IMR-90 (cell line): ENCODE data around the gene CACNA2D3.

Experiments used
- BHLHE40 ChIP-seq: fragments of 150-350 bp; IDR thresholded peaks from 2 replicates; pipeline ENCODE4 v1.6.1; 2016; ENCODE audit warnings: mild to moderate bottlenecking, low read depth, low read length
- CEBPB ChIP-seq: IDR thresholded peaks from 2 replicates; pipeline ENCODE4 v1.6.1; 2012; ENCODE audit warnings: low read depth, low read length, improper control_type of control experiment
- CHD1 ChIP-seq: IDR thresholded peaks from 2 replicates; pipeline ENCODE4 v1.6.1; 2012; ENCODE audit warnings: low read depth, low read length, improper control_type of control experiment
- CTCF ChIP-seq: conservative IDR thresholded peaks from 2 replicates; pipeline ENCODE4 v1.5.1; 2012; ENCODE audit warnings: mild to moderate bottlenecking, low read depth, low read length, improper control_type of control experiment
- ELK1 ChIP-seq: fragments of 150-350 bp; IDR thresholded peaks from 2 replicates; pipeline ENCODE4 v1.6.1; 2016; ENCODE audit warnings: low read depth, mild to moderate bottlenecking, low read length, moderate library complexity, borderline replicate concordance
- MAFK ChIP-seq: IDR thresholded peaks from 2 replicates; pipeline ENCODE4 v1.6.1; 2012; ENCODE audit warnings: low read depth, low read length, improper control_type of control experiment
- MAZ ChIP-seq: IDR thresholded peaks from 2 replicates; pipeline ENCODE4 v1.6.1; 2012; ENCODE audit warnings: low read depth, mild to moderate bottlenecking, low read length, improper control_type of control experiment, moderate library complexity, borderline replicate concordance
- MXI1 ChIP-seq: IDR thresholded peaks from 2 replicates; pipeline ENCODE4 v1.6.1; 2012; ENCODE audit warnings: low read depth, mild to moderate bottlenecking, low read length, moderate library complexity, borderline replicate concordance
- POLR2A ChIP-seq: IDR thresholded peaks from 2 replicates; pipeline ENCODE4 v1.6.1; 2012; ENCODE audit warnings: mild to moderate bottlenecking, low read depth, low read length
- RCOR1 ChIP-seq: IDR thresholded peaks from 2 replicates; pipeline ENCODE4 v1.6.1; 2012; ENCODE audit warnings: mild to moderate bottlenecking, low read length, improper control_type of control experiment; ENCODE audit not compliant: insufficient replicate concordance
- RFX5 ChIP-seq: IDR thresholded peaks from 2 replicates; pipeline ENCODE4 v1.8.0; 2012; ENCODE audit warnings: low read depth, mild to moderate bottlenecking, low read length, moderate library complexity
- SMC3 ChIP-seq: fragments of 150-350 bp; IDR thresholded peaks from 2 replicates; pipeline ENCODE4 v1.6.1; 2016; ENCODE audit warnings: low read depth, mild to moderate bottlenecking, antibody characterized with exemption, low read length, moderate library complexity
- TF ChIP-seq, protein P1 (sequence below): fragments of 150-350 bp; IDR thresholded peaks from 2 replicates; pipeline ENCODE4 v1.6.1; 2017; ENCODE audit warnings: mild to moderate bottlenecking, antibody characterized with exemption, low read length, low read depth

DNA sequence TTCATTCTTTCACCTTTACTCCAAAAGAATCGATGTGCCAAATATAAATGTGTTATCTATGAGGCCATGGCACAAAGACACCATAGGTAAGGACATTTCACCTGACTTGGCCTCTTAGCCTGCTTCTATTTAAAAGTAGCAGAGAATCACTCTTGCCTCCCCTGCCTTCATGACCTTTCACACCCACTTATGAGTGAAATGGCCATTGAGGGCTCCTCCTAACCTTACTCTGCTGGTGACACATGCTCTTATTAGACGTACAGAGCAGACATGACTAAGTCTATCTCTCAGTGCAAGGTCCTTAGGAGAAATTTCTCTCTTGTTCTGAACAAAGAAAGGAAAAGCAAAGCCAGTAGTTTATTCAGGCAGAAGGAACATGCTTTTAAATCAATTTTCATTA lies 654.8 kb downstream of the CACNA2D3 start:
- TF ChIP-seq POLR2A (no peak), CTCF (no peak), CEBPB (no peak), SMC3 (no peak), MXI1 (no peak), RFX5 (no peak), BHLHE40 (no peak), MAFK (no peak), RCOR1 (no peak), MAZ (no peak), CHD1 (no peak), ELK1 (no peak)
- TF ChIP-seq, protein P1, sequence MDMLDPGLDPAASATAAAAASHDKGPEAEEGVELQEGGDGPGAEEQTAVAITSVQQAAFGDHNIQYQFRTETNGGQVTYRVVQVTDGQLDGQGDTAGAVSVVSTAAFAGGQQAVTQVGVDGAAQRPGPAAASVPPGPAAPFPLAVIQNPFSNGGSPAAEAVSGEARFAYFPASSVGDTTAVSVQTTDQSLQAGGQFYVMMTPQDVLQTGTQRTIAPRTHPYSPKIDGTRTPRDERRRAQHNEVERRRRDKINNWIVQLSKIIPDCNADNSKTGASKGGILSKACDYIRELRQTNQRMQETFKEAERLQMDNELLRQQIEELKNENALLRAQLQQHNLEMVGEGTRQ, result no peak
